ENCODE measurements around the gene NTM.

NTM gene

GRCh38 chr11:131425285-131425684 lies 54.9 kb downstream of the NTM start:
- TF ChIP-seq POLR2AphosphoS5 (IDR thresholded peaks at IDR 0.05; ENCODE audit: low read depth, low read length), result no peak
- TF ChIP-seq POLR2A (IDR thresholded peaks at IDR 0.05; ENCODE audit: low read depth, low read length), result no peak
- no peak for TF ChIP-seq POU2F2 (IDR thresholded peaks at IDR 0.05; ENCODE audit: low read depth, low read length)
- FAIRE-seq (no peak), DNase-seq (ENCODE audit: insufficient read length, low spot score) (no peak)

GRCh38 chr11:131428853-131429252 lies 58.4 kb downstream of the NTM start:
- no peak for DNase-seq (ENCODE audit: insufficient read length, low spot score)
- no peak for TF ChIP-seq PAX5 (IDR thresholded peaks at IDR 0.05; ENCODE audit: insufficient read depth, low read length, severe bottlenecking)
- TF ChIP-seq POLR2A (IDR thresholded peaks at IDR 0.05; ENCODE audit: low read depth, low read length), result no peak
- TF ChIP-seq TAF1 (IDR thresholded peaks at IDR 0.05; ENCODE audit: low read depth, low read length), result no peak
- no peak for TF ChIP-seq SPI1 (IDR thresholded peaks at IDR 0.05; ENCODE audit: low read depth, low read length)
- TF ChIP-seq POU2F2 (IDR thresholded peaks at IDR 0.05; ENCODE audit: low read depth, low read length), result no peak
- no peak for TF ChIP-seq POLR2AphosphoS5 (IDR thresholded peaks at IDR 0.05; ENCODE audit: low read depth, low read length)
- FAIRE-seq, result no peak

- DNase-seq (ENCODE audit: insufficient read length, low spot score) (no peak), FAIRE-seq (no peak)
These were observed 60.2 kb downstream of the NTM start for GRCh38 chr11:131430473-131431208.

GRCh38 chr11:131441051-131441810 lies 70.8 kb downstream of the NTM start:
- FAIRE-seq, result no peak
- no peak for DNase-seq (ENCODE audit: insufficient read length, low spot score)
- TF ChIP-seq PAX5 (IDR thresholded peaks at IDR 0.05; ENCODE audit: insufficient read depth, low read length, severe bottlenecking) (no peak), SPI1 (IDR thresholded peaks at IDR 0.05; ENCODE audit: low read depth, low read length) (no peak), POLR2A (IDR thresholded peaks at IDR 0.05; ENCODE audit: low read depth, low read length) (no peak), POU2F2 (IDR thresholded peaks at IDR 0.05; ENCODE audit: low read depth, low read length) (no peak), POLR2AphosphoS5 (IDR thresholded peaks at IDR 0.05; ENCODE audit: low read depth, low read length) (no peak), TAF1 (IDR thresholded peaks at IDR 0.05; ENCODE audit: low read depth, low read length) (no peak)

More at GRCh38 chr11:131430473-131431208, 60.2 kb downstream of the NTM start:
- no peak for TF ChIP-seq TAF1 (IDR thresholded peaks at IDR 0.05; ENCODE audit: low read depth, low read length)
- no peak for TF ChIP-seq PAX5 (IDR thresholded peaks at IDR 0.05; ENCODE audit: insufficient read depth, low read length, severe bottlenecking)
- TF ChIP-seq POLR2A (IDR thresholded peaks at IDR 0.05; ENCODE audit: low read depth, low read length), result no peak
- TF ChIP-seq POLR2AphosphoS5 (IDR thresholded peaks at IDR 0.05; ENCODE audit: low read depth, low read length), result no peak
- no peak for TF ChIP-seq POU2F2 (IDR thresholded peaks at IDR 0.05; ENCODE audit: low read depth, low read length)
- TF ChIP-seq SPI1 (IDR thresholded peaks at IDR 0.05; ENCODE audit: low read depth, low read length), result no peak

GRCh38 chr11:131446590-131447275 lies 76.3 kb downstream of the NTM start:
- TF ChIP-seq SPI1 (IDR thresholded peaks at IDR 0.05; ENCODE audit: low read depth, low read length), result no peak
- no peak for TF ChIP-seq POLR2AphosphoS5 (IDR thresholded peaks at IDR 0.05; ENCODE audit: low read depth, low read length)
- no peak for TF ChIP-seq POU2F2 (IDR thresholded peaks at IDR 0.05; ENCODE audit: low read depth, low read length)
- TF ChIP-seq PAX5 (IDR thresholded peaks at IDR 0.05; ENCODE audit: insufficient read depth, low read length, severe bottlenecking), result no peak
- TF ChIP-seq POLR2A (IDR thresholded peaks at IDR 0.05; ENCODE audit: low read depth, low read length), result no peak
- no peak for DNase-seq (ENCODE audit: insufficient read length, low spot score)
- no peak for FAIRE-seq

GRCh38 chr11:131447277-131447815 lies 76.9 kb downstream of the NTM start:
- TF ChIP-seq POLR2A (IDR thresholded peaks at IDR 0.05; ENCODE audit: low read depth, low read length) (no peak), TAF1 (IDR thresholded peaks at IDR 0.05; ENCODE audit: low read depth, low read length) (no peak), PAX5 (IDR thresholded peaks at IDR 0.05; ENCODE audit: insufficient read depth, low read length, severe bottlenecking) (no peak)
- DNase-seq (ENCODE audit: insufficient read length, low spot score) (no peak), FAIRE-seq (no peak)

GRCh38 chr11:131447898-131448297 lies 77.5 kb downstream of the NTM start:
- TF ChIP-seq TAF1 (IDR thresholded peaks at IDR 0.05; ENCODE audit: low read depth, low read length) (no peak), POLR2A (IDR thresholded peaks at IDR 0.05; ENCODE audit: low read depth, low read length) (no peak), POLR2AphosphoS5 (IDR thresholded peaks at IDR 0.05; ENCODE audit: low read depth, low read length) (no peak), POU2F2 (IDR thresholded peaks at IDR 0.05; ENCODE audit: low read depth, low read length) (no peak), PAX5 (IDR thresholded peaks at IDR 0.05; ENCODE audit: insufficient read depth, low read length, severe bottlenecking) (no peak), SPI1 (IDR thresholded peaks at IDR 0.05; ENCODE audit: low read depth, low read length) (no peak)
- no peak for FAIRE-seq
- no peak for DNase-seq (ENCODE audit: insufficient read length, low spot score)

GRCh38 chr11:131449036-131450019 lies 78.9 kb downstream of the NTM start:
- FAIRE-seq (no peak), DNase-seq (ENCODE audit: insufficient read length, low spot score) (no peak)
- TF ChIP-seq POU2F2 (IDR thresholded peaks at IDR 0.05; ENCODE audit: low read depth, low read length), result no peak
- TF ChIP-seq POLR2A (IDR thresholded peaks at IDR 0.05; ENCODE audit: low read depth, low read length), result no peak
- no peak for TF ChIP-seq POLR2AphosphoS5 (IDR thresholded peaks at IDR 0.05; ENCODE audit: low read depth, low read length)
- TF ChIP-seq PAX5 (IDR thresholded peaks at IDR 0.05; ENCODE audit: insufficient read depth, low read length, severe bottlenecking), result no peak

Measured in GM12891 (cell line).